ENCODE results near the gene FUNDC2.

DNA sequence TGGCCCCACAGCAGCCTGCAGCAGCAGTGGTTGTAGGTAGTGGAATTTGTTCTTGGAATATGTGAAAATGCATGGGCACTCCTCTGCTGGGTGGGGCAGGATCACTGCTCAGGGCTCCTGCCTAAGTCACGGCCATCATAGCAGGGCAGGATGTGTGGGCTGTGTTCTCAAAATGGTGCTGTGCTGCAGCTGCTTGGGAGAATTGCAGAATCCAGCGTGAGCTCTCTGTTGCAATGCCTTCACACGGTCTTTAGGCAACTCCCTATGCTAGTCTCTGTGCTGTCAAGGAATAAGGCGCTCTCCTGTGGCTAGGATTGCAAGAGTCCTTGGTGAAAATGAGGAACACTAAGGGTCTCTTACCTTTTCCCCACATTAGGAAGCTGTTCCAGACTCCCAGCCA is 47.0 kb upstream of the FUNDC2 start:
- TF ChIP-seq, protein P1, sequence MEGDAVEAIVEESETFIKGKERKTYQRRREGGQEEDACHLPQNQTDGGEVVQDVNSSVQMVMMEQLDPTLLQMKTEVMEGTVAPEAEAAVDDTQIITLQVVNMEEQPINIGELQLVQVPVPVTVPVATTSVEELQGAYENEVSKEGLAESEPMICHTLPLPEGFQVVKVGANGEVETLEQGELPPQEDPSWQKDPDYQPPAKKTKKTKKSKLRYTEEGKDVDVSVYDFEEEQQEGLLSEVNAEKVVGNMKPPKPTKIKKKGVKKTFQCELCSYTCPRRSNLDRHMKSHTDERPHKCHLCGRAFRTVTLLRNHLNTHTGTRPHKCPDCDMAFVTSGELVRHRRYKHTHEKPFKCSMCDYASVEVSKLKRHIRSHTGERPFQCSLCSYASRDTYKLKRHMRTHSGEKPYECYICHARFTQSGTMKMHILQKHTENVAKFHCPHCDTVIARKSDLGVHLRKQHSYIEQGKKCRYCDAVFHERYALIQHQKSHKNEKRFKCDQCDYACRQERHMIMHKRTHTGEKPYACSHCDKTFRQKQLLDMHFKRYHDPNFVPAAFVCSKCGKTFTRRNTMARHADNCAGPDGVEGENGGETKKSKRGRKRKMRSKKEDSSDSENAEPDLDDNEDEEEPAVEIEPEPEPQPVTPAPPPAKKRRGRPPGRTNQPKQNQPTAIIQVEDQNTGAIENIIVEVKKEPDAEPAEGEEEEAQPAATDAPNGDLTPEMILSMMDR (IDR thresholded peaks at IDR 0.05) = no peak
- TF ChIP-seq POLR2A (IDR thresholded peaks at IDR 0.05) = no peak
